SU-DHL-6 (cell line): ENCODE measurements around the gene PRDM16.

ENCODE experiments used
- H2AFZ ChIP-seq: fragments of 200-600 bp; sonication (generic); 2 replicates; pipeline ENCODE4 v1.6.1; 2014; ENCODE audit warnings: low read depth, mild to moderate bottlenecking, moderate library complexity, mixed read lengths, antibody characterized with exemption, low read length; ENCODE audit not compliant: severe bottlenecking
- H3F3A ChIP-seq: fragments of 200-600 bp; shearing (Covaris generic); 2 replicates; pipeline ENCODE4 v1.6.0; 2016; ENCODE audit warnings: antibody characterized with exemption, mild to moderate bottlenecking; ENCODE audit not compliant: insufficient read depth
- H3K27ac ChIP-seq: fragments of 200-600 bp; sonication (generic); 2 replicates; pipeline ENCODE4 v1.5.1; 2016; ENCODE audit warnings: low read depth, mild to moderate bottlenecking, low read length, moderate library complexity, mixed read lengths
- H3K27me3 ChIP-seq: fragments of 200-600 bp; sonication (generic), shearing (Covaris generic); 2 replicates; pipeline ENCODE4 v1.6.0; 2014; ENCODE audit warnings: mild to moderate bottlenecking, low read length
- H3K36me3 ChIP-seq: fragments of 200-600 bp; sonication (generic); 2 replicates; pipeline ENCODE4 v1.6.1; 2014; ENCODE audit warnings: mild to moderate bottlenecking, low read length, mixed read lengths
- H3K4me2 ChIP-seq: fragments of 300-600, 200-600 bp; shearing (Covaris generic), sonication (generic); 2 replicates; pipeline ENCODE4 v1.6.0; 2014; ENCODE audit warnings: low read length, low read depth, mild to moderate bottlenecking; ENCODE audit not compliant: poor library complexity, severe bottlenecking
- H3K4me3 ChIP-seq: fragments of 200-600 bp; sonication (generic); 2 replicates; pipeline ENCODE4 v1.5.1; 2014; ENCODE audit warnings: antibody characterized with exemption, low read length, mild to moderate bottlenecking, mixed read lengths; ENCODE audit not compliant: insufficient read depth, poor library complexity, severe bottlenecking
- H3K79me2 ChIP-seq: fragments of 200-600 bp; sonication (generic); 2 replicates; pipeline ENCODE4 v1.6.1; 2014; ENCODE audit warnings: mild to moderate bottlenecking, low read length, moderate library complexity; ENCODE audit not compliant: insufficient read depth
- H3K9ac ChIP-seq: fragments of 200-600 bp; sonication (generic); 2 replicates; pipeline ENCODE4 v1.7.0; 2014; ENCODE audit warnings: mild to moderate bottlenecking, low read length
- H3K9me2 ChIP-seq: fragments of 200-600 bp; sonication (generic); replicated peaks from 2 replicates; pipeline ENCODE4 v1.6.1; 2014; ENCODE audit warnings: low read length; ENCODE audit not compliant: insufficient read depth
- H3K9me3 ChIP-seq: fragments of 200-600 bp; sonication (generic); 2 replicates; pipeline ENCODE4 v1.6.1; 2014; ENCODE audit warnings: low read length, mixed read lengths; ENCODE audit not compliant: insufficient read depth
- H4K20me1 ChIP-seq: fragments of 200-600 bp; sonication (generic); 2 replicates; pipeline ENCODE4 v1.6.1; 2014; ENCODE audit warnings: low read depth, mild to moderate bottlenecking, antibody characterized with exemption, low read length, moderate library complexity, mixed read lengths
- CTCF ChIP-seq: fragments of 200-600 bp; sonication (generic); IDR thresholded peaks from one replicate; pipeline ENCODE4 v1.5.1; 2017; ENCODE audit warnings: antibody characterized with exemption, mild to moderate bottlenecking, low read length, moderate library complexity; ENCODE audit not compliant: insufficient read depth, poor library complexity, severe bottlenecking
- EZH2phosphoT487 ChIP-seq: fragments of 200-600 bp; sonication (generic), shearing (Covaris generic); conservative IDR thresholded peaks from 2 replicates; pipeline ENCODE4 v1.6.1; 2018; ENCODE audit warnings: mild to moderate bottlenecking, antibody characterized with exemption, low read length, moderate library complexity, mixed read lengths

PRDM16 gene

GRCh38 chr1:3181956-3182355 is 113.0 kb downstream of the PRDM16 start:
- H3K79me2 ChIP-seq = no peaks in the 10 kb centered on the region
- no peaks in the 10 kb centered on the region for H3F3A ChIP-seq
- H3K27ac ChIP-seq = no peak overlapping the region
- no peaks in the 10 kb centered on the region for H4K20me1 ChIP-seq
- H3K9ac ChIP-seq = no peak overlapping the region
- TF ChIP-seq EZH2phosphoT487 (no peak), CTCF (no peak)
- no peaks in the 10 kb centered on the region for H3K36me3 ChIP-seq
- H3K9me2 ChIP-seq = no peaks in the 10 kb centered on the region
- no peak overlapping the region for H3K4me3 ChIP-seq
- no peaks in the 10 kb centered on the region for H3K27me3 ChIP-seq
- no peak overlapping the region for H2AFZ ChIP-seq
- H3K4me2 ChIP-seq = no peak overlapping the region
- H3K9me3 ChIP-seq = no peaks in the 10 kb centered on the region

- TF ChIP-seq EZH2phosphoT487 = no peak
- TF ChIP-seq CTCF = no peak
- Histone ChIP-seq H3K9me2 (no peaks in the 10 kb centered on the region), H3K9me3 (no peaks in the 10 kb centered on the region), H3F3A (no peaks in the 10 kb centered on the region), H3K4me2 (no peak overlapping the region), H2AFZ (no peak overlapping the region), H4K20me1 (no peaks in the 10 kb centered on the region), H3K27me3 (no peaks in the 10 kb centered on the region), H3K27ac (no peak overlapping the region), H3K79me2 (no peaks in the 10 kb centered on the region), H3K4me3 (no peak overlapping the region), H3K36me3 (no peaks in the 10 kb centered on the region), H3K9ac (no peak overlapping the region)
Measured at GRCh38 chr1:3183411-3183810, 114.4 kb downstream of the PRDM16 start.

- Histone ChIP-seq H3K4me3 (no peak overlapping the region), H3K9me2 (no peaks in the 10 kb centered on the region), H2AFZ (no peak overlapping the region), H4K20me1 (no peaks in the 10 kb centered on the region), H3K9me3 (no peaks in the 10 kb centered on the region), H3K36me3 (no peaks in the 10 kb centered on the region), H3F3A (no peaks in the 10 kb centered on the region), H3K4me2 (no peak overlapping the region), H3K27ac (no peak overlapping the region), H3K9ac (no peak overlapping the region), H3K79me2 (no peaks in the 10 kb centered on the region), H3K27me3 (no peaks in the 10 kb centered on the region)
- TF ChIP-seq CTCF (no peak), EZH2phosphoT487 (no peak)
Measured at GRCh38 chr1:3183813-3184212, 114.8 kb downstream of the PRDM16 start.
